Stimulated activated CD4-positive, alpha-beta T cell treated with anti-CD3 and anti-CD28 coated beads, Interleukin-1b, Interleukin-23, amount 100 ng/mL, for 4 hours (primary cell): ENCODE measurements around the gene SLC17A5.
"Not testable (repeated sequence)": the region's sequence is repeated elsewhere in the genome, so short reads cannot be mapped to it uniquely, and the experiment has no call there.

Experiments
- DNase-seq, 2 donors: peaks; one replicate each; pipeline ENCODE4 v3.0.0-alpha.2; 2020; ENCODE audit warnings: low read depth in 2 of 2

SLC17A5 gene

DNA sequence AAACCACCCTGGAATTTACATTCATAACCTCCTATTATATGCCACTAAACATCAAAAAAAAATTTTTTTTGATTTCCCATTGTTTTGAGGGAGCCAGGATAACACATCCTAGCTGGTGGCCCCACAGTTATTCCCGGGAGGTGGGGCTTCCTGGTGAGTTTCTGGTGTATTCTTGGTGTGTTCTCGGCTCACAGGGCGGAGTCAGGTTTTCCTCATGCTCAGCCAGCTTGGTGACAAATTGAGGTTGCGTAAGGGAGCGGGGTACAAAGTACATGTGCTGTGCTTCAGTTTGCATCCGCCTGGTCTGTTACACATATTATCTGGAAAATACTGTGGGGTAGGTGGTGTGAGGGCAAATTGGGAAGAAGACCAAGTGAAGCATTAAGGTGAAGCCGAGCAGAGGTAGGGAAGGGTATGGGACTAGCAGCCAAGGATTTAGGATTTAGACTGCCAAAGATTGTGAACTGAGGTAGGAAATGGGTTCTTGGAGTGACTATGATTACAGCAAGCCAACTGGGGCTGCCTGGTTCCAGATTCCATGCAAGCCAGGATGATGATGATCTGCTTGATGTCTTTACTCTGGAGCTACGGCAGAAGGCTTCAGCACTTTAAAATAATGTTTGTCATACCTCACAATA is 86.7 kb downstream of the SLC17A5 start:
- no peak for DNase-seq

- not testable (repeated sequence) for DNase-seq
Observed at GRCh38 chr6:73566486-73566871, 87.3 kb downstream of the SLC17A5 start.

DNA sequence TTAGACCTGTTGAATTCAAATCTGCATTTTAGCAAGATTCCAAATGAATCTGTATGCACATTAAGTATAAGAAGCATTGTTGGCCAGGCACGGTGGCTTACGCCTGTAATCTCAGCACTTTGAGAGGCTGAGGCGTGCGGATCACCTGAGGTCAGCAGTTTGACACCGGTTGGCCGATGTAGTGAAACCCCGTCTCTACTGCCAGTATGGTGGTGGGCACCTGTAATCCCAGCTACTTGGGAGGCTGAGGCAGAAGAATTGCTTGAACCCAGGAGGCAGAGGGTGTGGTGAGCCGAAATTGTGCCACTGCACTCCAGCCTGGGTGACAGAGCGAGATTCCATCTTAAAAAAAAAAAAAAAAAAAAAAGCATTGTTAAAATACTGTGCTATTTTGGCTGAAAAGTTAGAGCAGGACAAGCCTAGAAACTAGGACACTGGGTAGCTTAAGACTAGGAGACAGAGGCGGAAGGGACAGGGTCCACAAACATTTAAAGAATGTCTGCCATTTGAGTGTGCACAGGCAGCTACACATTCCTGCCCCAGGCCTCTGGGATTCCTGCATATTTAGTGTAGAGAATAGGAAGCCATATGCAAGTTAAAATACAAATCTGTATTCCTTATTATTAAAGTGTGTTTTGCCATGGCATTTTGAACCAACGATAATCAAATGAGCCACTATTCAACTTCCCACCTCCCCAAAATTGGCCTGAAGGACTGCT is 87.9 kb downstream of the SLC17A5 start:
- DNase-seq = no peak

- no peak for DNase-seq
Observed at GRCh38 chr6:73564578-73565345, 89.0 kb downstream of the SLC17A5 start.

GRCh38 chr6:73562558-73562957 is 91.2 kb downstream of the SLC17A5 start:
- no peak for DNase-seq

DNA sequence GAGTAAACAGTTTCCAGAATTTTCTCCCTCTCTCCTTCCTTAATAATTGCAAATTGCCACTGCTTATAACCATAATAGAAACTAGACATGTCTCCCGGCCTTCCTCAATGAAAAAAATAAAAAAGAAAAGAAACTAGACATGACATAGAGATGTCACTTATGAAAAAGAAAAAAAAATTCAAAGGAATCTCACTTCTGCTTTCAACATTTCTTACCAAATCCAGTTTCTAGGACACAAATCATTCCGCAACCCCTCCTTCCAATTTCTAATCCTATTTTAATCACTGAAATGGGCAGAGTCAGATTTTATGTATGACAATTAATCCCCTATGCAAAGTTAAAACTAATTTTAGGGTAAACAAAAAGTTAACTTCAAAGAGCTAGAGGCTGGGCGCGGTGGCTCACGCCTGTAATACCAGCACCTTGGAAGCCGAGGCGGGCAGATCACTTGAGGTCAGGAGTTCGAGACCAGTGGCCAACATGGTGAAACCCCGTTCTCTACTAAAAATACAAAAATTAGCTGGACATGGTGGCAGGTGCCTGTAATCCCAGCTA is 92.9 kb downstream of the SLC17A5 start:
- no peak for DNase-seq

DNA sequence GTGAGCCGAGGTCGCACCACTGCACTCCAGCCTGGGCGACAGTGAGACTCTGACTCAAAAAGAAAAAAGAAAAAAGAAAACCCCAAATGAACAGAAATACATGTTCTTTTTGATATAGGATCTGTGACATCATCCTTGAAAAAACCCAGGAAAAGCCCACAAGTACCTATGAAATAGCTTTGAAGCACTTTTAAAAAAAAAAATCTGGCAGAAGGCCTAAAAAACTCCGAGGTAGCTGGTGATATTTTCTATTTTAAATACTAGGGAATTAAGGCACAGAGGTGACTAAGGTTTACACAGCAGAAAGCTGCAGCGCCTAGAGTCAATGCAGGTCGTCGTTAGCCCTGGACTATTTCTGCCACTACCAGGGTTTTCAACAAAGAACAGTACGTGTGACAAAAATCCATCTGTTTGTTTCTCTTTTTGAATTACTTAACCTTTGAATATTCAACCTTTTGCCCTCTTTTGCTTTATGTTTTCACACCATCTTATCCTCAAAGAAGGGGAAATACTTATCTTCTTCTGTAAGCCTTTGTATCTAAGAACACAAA is 93.5 kb downstream of the SLC17A5 start:
- DNase-seq = no peak

GRCh38 chr6:73559399-73559794 is 94.4 kb downstream of the SLC17A5 start:
- not testable (repeated sequence) for DNase-seq

DNA sequence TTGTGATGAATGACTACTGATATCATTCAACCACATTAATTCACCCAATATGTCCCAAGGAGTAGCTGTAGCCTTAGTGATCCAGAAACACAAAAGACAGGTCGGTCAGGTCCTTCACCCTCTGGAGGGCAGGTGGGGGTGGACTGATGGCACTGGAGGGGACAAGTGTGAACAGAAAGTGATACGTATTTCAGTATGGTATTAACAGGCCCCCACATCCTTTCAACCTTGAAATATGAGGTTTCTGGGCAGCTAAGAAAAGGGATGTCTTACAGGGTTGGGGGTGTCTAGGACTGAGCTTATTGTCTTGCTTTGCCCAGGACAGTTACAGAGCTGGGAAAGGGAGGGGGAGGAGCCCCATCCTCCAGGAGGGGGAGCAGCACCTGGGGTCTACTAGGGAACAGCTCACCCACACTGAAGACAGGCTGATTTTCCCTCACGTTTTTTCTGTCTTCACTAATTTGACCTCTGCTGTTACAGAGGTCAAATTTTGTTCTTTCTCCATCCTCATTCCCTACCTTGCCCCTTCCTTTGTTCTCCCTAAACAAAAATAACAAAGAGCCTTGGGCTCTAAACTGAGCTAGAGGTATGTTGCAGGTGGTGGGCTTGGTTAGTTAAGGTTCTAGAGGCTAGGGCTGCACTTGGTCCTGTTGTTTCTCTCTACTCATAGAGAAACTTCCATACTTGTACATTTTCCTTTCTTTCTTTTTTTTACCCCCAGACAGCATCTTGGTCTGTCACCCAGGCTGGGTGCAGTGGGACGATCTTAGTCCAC is 95.0 kb downstream of the SLC17A5 start:
- no peak for DNase-seq

- no peak for DNase-seq
Observed at GRCh38 chr6:73556836-73557235, 97.0 kb downstream of the SLC17A5 start.

GRCh38 chr6:73555380-73555949 is 98.3 kb downstream of the SLC17A5 start:
- DNase-seq = not testable (repeated sequence)

DNA sequence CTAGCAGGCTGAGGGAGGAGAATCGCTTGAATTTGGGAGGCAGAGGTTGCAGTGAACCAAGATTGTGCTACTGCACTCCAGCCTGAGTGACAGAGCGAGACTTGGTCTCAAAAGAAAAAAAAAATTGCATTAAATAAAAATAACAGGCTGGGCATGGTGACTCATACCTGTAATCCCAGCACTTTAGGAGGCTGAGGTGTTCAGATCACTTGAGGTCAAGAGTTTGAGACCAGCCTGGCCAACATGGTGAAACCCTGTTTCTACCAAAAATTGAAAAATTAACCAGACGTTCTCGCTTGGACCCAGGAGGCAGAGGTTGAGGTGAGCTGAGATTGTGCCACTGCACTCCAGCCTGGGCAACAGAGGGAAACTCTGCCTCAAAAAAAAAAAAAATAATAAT is 102.7 kb downstream of the SLC17A5 start:
- DNase-seq = not testable (repeated sequence)

DNA sequence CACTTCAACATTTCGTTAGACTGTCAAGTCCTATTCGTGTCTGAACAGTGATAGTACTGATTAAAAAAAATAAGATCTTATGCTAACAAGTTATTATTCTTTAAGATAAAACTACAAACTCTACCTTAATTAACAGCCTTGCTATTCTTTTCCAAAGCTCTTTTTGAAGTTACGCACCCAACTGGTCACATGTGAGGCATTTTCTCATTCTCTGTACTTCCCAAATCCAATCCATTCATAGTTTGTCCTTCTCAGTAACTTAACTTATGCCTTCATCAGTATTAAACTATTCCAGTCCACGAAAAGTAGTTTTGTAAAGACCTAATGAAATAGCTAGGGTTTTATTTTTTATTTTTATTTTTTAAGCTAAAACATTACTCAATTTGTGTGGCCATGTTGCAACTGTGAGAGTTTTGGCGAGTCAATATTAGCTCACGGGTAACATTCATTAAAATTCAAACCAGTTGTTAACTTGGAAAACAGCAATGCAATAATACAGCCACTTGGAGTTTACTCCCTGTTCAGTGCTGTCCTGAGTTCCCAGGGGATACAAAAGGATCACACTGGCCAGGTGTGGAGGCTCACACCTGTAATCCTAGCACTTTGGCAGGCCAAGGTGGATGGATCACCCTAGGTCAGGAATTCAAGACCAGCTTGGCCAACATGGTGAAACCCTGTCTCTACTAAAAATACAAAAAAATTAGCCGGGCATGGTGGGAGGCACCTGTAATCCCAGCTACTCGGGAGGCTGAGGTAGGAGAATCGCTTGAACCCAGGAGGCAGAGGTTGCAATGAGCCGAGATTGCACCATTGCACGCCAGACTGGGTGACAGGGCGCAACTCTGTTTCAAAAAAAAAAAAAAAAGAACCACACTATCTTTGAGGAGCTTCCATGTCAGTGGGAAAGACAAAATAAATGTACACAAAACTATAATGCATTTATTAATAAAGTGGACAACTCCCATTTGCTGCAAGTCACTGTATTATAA is 105.0 kb downstream of the SLC17A5 start:
- no peak for DNase-seq

GRCh38 chr6:73547036-73547435 is 106.8 kb downstream of the SLC17A5 start:
- no peak for DNase-seq
